Measurements from ENCODE around the gene FOXN4.

DNA sequence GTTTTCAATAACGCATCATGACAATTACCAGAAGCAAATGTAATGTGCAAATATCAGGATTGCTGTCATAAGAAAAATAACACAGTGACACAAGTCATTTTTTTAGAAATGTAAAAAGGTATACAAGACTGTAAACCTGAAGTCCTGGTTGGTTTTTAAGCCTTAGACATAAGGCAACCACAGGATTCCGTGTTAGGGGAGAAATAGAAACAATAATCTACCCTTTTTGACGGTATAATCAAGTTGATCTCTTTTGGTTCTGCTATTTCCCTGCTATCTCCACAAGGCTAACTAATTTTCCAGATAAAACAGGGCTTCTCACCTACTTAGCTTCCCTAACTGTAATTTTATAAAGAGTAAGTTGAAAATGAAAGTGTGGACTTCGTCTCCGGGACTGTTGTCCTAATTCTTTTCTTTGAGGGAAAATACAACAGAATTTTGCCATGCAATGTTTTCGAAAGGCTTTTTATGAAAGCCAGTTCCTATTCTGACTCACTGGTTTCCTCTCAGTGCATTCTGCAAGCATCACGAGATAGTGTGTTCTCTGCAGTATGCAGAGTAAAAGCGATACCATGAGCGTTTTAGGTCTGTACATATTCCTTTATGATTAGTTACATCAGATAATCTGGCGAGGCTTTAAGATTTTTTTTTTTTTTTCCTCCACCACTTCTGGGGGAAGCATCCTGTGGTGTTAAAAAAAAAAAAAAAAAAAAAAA is 49.2 kb upstream of the FOXN4 start:
- TF ChIP-seq, protein P1, sequence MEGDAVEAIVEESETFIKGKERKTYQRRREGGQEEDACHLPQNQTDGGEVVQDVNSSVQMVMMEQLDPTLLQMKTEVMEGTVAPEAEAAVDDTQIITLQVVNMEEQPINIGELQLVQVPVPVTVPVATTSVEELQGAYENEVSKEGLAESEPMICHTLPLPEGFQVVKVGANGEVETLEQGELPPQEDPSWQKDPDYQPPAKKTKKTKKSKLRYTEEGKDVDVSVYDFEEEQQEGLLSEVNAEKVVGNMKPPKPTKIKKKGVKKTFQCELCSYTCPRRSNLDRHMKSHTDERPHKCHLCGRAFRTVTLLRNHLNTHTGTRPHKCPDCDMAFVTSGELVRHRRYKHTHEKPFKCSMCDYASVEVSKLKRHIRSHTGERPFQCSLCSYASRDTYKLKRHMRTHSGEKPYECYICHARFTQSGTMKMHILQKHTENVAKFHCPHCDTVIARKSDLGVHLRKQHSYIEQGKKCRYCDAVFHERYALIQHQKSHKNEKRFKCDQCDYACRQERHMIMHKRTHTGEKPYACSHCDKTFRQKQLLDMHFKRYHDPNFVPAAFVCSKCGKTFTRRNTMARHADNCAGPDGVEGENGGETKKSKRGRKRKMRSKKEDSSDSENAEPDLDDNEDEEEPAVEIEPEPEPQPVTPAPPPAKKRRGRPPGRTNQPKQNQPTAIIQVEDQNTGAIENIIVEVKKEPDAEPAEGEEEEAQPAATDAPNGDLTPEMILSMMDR (optimal IDR thresholded peaks at IDR 0.05 in 1 of 3, IDR thresholded peaks at IDR 0.05 in 1 of 3, conservative IDR thresholded peaks at IDR 0.05 in 1 of 3; ENCODE audit: extremely low read depth in 1 of 3, insufficient read depth in 2 of 3, low read length in 3 of 3) = no peak
- no peak for TF ChIP-seq EZH2 (IDR thresholded peaks at IDR 0.05; ENCODE audit: low read length)

Data from keratinocyte (primary cell).